Measurements from ENCODE around the gene TMEM198. TPM values are rescaled to one million over a fixed set of nuclear protein-coding genes. Genes with fewer than 3 reads are reported as not detected.

The TMEM198 gene
- total RNA-seq, 6 experiments from 2014 or later = 2.3 to 2.8 (median 2.7) TPM

GRCh38 chr2:219525533-219526232 is 18.1 kb upstream of the TMEM198 start:
- DNase-seq = no peak
- no peak overlapping the region for H3K27ac Mint-ChIP-seq
- no peak for TF ChIP-seq CTCF (IDR thresholded peaks at IDR 0.05)
- H3K27me3 Mint-ChIP-seq (ENCODE audit: insufficient read depth) = peaks cover 21% of the 10 kb centered on the region
- no peaks in the 10 kb centered on the region for H3K36me3 Mint-ChIP-seq (ENCODE audit: low read depth)
- peaks cover 20% of the 10 kb centered on the region for H3K4me1 Mint-ChIP-seq (ENCODE audit: low read depth)
- H3K4me3 Mint-ChIP-seq = no peak overlapping the region
- H3K9me3 Mint-ChIP-seq = no peaks in the 10 kb centered on the region

DNA sequence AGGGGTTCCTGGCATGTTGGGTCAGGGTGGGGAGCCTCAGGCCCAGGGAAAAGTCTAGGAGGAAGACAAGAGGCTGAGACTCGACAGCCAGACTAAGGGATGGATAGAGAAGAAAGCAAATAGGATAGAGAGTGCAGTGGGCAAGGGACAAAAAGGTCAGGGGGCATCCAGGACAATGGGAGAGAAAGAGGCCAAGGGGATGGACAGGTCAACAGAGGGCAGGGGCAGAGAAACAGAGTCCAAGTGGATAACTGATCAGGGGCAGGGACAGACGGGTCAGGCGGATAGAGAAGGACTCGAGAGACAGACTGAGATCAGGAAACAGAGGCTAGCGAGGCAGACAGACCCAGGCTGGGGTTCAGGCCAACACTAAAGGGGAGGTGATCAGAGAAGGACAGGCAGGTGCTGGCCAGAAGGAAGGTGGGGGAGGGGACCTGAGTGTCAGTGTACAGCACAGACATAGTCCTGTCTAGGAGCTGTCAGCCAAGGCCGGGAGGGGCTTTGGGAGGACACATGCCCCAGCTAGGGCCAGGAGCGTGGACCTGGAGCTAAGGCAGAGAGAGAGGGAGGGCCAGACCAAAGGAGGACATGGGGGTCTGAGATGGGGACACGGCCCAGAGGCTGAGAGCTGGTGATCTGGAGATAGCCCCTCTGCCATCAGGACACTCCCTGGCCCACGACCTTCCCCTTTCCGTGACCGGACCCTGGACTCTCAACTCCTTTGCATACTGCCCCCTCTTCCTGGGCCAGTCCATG is 17.3 kb upstream of the TMEM198 start:
- no peak overlapping the region for H3K4me3 Mint-ChIP-seq
- TF ChIP-seq CTCF (IDR thresholded peaks at IDR 0.05) = no peak
- peaks cover 23% of the 10 kb centered on the region for H3K27me3 Mint-ChIP-seq (ENCODE audit: insufficient read depth)
- H3K27ac Mint-ChIP-seq = no peak overlapping the region
- no peaks in the 10 kb centered on the region for H3K36me3 Mint-ChIP-seq (ENCODE audit: low read depth)
- DNase-seq = no peak
- no peaks in the 10 kb centered on the region for H3K9me3 Mint-ChIP-seq
- H3K4me1 Mint-ChIP-seq (ENCODE audit: low read depth) = peaks cover 11% of the 10 kb centered on the region

GRCh38 chr2:219527076-219527394 is 16.8 kb upstream of the TMEM198 start:
- no peak for TF ChIP-seq CTCF (IDR thresholded peaks at IDR 0.05)
- Mint-ChIP-seq H3K9me3 (no peaks in the 10 kb centered on the region), H3K4me3 (no peak overlapping the region), H3K4me1 (ENCODE audit: low read depth) (peaks cover 6% of the 10 kb centered on the region), H3K27me3 (ENCODE audit: insufficient read depth) (peaks cover 23% of the 10 kb centered on the region), H3K27ac (no peak overlapping the region), H3K36me3 (ENCODE audit: low read depth) (no peaks in the 10 kb centered on the region)
- DNase-seq = no peak

DNA sequence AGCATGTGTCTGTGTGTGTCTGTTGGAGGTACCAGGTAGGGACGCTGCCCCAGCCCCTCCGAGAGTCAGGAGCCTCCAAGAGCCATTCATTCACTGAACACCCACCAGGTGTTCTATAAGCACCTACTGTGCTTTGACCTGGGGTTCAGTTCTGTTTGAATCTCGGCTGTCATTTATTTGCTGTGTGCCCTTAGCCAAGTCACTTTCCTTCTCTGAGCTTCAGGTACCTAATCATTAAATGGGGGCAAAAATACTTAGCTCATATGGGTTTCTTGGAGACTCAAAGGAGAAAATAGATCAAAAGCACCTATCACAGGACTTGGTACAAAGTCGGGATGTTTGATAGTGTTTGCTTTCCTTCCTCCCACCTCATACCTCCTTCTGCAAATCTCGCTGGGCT is 16.4 kb upstream of the TMEM198 start:
- TF ChIP-seq CTCF (IDR thresholded peaks at IDR 0.05) = no peak
- no peak for DNase-seq
- no peaks in the 10 kb centered on the region for H3K9me3 Mint-ChIP-seq
- peaks cover 23% of the 10 kb centered on the region for H3K27me3 Mint-ChIP-seq (ENCODE audit: insufficient read depth)
- no peak overlapping the region for H3K27ac Mint-ChIP-seq
- no peaks in the 10 kb centered on the region for H3K36me3 Mint-ChIP-seq (ENCODE audit: low read depth)
- peaks cover 4% of the 10 kb centered on the region; the same call in 1 of the 2 replicates for H3K4me1 Mint-ChIP-seq (ENCODE audit: low read depth)
- H3K4me3 Mint-ChIP-seq = no peak overlapping the region

- DNase-seq = peak; percentile 75
- Mint-ChIP-seq H3K36me3 (ENCODE audit: low read depth) (no peaks in the 10 kb centered on the region), H3K9me3 (no peaks in the 10 kb centered on the region), H3K27me3 (ENCODE audit: insufficient read depth) (peaks cover 33% of the 10 kb centered on the region), H3K27ac (no peak overlapping the region), H3K4me1 (ENCODE audit: low read depth) (0 out of 2 replicates have a peak, but pooled peaks cover 4% of the 10 kb centered on the region), H3K4me3 (peak overlapping the region; percentile 66)
- TF ChIP-seq CTCF (IDR thresholded peaks at IDR 0.05) = peak; percentile 97
These were observed 13.5 kb upstream of the TMEM198 start for GRCh38 chr2:219530048-219530963.

All from HFFc6 (cell line).